HG02852 (cell line): ENCODE data around the gene NXF3.
"Not testable (repeated sequence)": the region's sequence is repeated elsewhere in the genome, so short reads cannot be mapped to it uniquely, and the experiment has no call there.

Experiments
- ATAC-seq: cut with Tn5 transposase; IDR thresholded peaks from one replicate; pipeline ENCODE4 v1.9.1; 2021; ENCODE audit warnings: mild to moderate bottlenecking, moderate library complexity; ENCODE audit not compliant: unreplicated experiment

The NXF3 gene, protein sequence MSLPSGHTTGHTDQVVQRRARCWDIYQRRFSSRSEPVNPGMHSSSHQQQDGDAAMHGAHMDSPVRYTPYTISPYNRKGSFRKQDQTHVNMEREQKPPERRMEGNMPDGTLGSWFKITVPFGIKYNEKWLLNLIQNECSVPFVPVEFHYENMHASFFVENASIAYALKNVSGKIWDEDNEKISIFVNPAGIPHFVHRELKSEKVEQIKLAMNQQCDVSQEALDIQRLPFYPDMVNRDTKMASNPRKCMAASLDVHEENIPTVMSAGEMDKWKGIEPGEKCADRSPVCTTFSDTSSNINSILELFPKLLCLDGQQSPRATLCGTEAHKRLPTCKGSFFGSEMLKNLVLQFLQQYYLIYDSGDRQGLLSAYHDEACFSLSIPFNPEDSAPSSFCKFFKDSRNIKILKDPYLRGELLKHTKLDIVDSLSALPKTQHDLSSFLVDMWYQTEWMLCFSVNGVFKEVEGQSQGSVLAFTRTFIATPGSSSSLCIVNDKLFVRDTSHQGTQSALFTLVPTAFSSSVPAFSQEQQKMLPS

DNA sequence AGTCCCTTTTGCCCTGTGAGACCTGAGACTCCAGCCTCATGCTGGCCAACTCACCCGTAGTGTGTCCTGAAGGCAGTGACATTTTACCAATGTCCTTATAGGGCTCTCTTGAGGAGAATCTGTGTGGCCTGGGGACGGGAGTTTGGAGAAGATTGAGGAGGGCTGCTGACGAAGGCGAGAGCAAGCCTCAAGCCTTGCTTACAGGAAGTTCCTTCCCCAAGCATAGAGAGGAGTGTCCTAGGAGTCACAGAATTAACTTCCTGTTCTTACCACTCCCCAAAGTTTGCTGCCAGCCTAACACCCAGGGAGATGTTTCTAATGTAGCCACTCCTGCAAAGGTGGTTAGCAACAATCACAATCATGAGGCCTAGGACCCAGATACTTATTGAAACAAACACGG lies at the start of gene NXF3:
Gene NXF3, minus strand, starts transcription at position 202 of the 400 bp plus-strand sequence. Its CDS starts 120 bp downstream, at position 82.
- no peak for ATAC-seq

DNA sequence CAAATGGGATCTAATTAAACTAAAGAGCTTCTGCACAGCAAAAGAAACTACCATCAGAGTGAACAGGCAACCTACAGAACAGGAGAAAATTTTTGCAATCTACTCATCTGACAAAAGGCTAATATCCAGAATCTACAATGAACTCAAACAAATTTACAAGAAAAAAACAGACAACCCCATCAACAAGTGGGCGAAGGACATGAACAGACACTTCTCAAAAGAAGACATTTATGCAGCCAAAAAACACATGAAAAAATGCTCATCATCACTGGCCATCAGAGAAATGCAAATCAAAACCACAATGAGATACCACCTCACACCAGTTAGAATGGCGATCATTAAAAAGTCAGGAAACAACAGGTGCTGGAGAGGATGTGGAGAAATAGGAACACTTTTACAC lies 43.6 kb upstream of the NXF3 start:
- not testable (repeated sequence) for ATAC-seq

DNA sequence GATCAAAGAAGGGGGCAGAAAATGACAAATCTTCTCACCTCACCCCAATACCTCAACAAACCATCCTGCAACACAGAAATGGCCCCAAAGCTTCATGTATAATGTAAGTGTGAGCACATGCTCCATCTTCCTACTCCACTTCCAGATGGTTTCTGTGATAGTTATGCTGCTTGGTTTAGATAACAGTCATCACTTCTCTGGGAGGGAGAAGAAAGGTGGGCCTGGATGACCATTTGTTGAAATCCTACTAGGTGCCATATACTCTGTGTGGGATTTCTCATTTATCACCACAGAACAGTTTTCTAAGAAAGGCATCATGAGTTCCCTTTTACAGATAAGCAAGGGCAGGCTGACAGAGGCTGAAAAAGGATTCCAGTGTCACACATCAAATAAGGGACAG lies 31.3 kb upstream of the NXF3 start:
- no peak for ATAC-seq

DNA sequence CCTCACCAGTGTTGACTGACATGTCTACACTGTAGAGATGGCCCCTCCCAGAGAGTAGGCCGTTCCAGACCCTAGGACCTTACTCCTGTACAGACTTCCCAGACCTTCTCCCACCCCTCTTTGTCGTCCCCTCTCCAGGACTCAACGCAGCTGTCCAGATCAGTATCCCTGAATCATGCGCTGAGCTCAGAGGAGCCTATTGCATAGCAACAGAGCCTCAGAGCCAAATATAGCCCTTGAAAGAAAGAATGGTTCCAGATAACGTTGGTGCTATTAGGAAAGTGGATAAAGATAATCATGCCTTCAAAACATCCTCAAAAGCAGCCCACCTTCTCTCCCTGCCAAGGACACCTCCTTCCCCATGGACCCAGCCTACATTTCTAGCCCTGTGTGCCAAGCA lies 27.8 kb upstream of the NXF3 start:
- no peak for ATAC-seq

DNA sequence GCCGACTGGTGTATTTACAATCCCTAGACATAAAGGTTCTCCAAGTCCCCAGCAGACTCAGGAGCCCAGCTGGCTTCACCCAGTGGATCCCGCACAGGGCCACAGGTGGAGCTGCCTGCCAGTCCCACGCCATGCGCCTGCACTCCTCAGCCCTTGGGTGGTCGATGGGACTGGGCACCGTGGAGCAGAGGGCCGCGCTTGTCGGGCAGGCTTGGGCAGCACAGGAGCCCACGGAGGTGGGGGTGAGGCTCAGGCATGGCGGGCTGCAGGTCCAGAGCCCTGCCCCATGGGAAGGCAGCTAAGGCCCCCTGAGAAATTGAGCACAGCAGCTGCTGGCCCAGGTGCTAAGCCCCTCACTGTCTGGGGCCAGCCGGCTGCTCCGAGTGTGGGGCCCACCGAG lies 24.0 kb upstream of the NXF3 start:
- ATAC-seq, result not testable (repeated sequence)

DNA sequence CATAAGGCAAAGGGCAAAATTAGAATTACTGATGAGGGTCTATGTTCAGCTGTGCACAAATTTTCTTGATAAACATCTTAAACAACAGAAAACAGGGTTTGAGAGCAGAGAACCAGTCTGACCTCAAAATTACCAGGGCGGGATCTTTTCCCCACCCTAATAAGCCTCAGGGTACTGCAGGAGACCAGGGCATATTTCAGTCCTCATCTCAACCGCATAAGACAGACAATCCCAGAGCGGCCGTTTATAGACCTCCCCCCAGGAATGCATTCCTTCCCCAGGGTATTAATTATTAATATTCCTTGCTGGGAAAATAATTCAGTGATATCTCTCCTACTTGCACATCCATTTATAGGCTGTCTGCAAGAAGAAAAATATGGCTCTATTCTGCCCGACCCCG lies 16.6 kb upstream of the NXF3 start:
- not testable (repeated sequence) for ATAC-seq

DNA sequence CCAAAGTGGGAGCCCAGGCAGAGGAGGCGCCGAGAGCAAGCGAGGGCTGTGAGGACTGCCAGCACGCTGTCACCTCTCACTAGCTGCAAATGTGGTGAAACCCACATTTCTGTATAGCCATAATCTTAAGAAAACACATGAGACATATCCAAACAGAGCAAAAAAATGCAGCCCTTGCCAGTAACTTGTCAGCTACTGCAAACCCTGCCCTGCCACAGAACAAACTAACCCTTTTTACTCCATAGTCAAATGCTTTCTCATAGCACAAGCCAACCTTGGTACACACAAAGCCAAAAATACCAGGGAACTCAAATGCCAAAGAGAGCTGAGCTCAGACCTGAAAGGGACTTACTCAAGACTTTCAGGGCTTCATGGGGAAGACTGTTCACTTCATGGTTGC lies 14.9 kb upstream of the NXF3 start:
- no peak for ATAC-seq

DNA sequence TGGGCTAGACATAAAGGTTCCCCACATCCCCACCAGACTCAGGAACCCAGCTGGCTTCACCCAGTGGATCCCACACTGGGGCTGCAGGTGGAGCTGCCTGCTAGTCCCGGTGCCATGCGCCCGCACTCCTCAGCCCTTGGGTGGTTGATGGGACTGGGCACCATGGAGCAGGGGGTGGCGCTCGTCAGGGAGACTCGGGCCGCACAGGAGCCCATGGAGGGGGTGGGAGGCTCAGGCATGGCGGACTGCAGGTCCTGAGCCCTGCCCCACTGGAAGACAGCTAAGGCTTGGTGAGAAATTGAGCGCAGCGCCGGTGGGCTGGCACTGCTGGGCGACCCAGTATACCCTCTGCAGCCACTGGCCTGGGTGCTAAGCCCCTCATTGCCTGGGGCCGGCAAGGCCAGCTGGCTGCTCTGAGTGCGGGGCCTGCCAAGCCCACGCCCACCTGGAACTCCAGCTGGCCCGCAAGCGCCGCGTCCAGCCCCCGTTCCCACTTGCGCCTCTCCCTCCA lies 14.3 kb upstream of the NXF3 start:
- ATAC-seq, result not testable (repeated sequence)

DNA sequence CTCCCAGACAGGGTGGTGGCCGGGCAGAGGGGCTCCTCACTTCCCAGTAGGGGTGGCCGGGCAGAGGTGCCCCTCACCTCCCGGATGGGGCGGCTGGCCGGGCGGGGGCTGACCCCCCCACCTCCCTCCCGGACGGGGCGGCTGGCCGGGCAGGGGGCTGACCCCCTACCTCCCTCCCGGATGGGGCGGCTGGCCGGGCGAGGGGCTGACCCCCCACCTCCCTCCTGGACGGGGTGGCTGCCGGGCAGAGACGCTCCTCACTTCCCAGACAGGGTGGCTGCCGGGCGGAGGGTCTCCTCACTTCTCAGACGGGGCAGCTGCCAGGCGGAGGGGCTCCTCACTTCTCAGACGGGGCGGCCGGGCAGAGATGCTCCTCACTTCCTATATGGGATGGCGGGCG lies 11.4 kb upstream of the NXF3 start:
- not testable (repeated sequence) for ATAC-seq

DNA sequence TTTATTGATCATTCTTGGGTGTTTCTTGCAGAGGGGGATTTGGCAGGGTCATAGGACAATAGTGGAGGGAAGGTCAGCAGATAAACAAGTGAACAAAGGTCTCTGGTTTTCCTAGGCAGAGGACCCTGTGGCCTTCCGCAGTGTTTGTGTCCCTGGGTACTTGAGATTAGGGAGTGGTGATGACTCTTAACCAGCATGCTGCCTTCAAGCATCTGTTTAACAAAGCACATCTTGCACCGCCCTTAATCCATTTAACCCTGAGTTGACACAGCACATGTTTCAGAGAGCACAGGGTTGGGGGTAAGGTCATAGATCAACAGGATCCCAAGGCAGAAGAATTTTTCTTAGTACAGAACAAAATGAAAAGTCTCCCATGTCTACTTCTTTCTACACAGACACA lies 10.9 kb upstream of the NXF3 start:
- ATAC-seq, result not testable (repeated sequence)

DNA sequence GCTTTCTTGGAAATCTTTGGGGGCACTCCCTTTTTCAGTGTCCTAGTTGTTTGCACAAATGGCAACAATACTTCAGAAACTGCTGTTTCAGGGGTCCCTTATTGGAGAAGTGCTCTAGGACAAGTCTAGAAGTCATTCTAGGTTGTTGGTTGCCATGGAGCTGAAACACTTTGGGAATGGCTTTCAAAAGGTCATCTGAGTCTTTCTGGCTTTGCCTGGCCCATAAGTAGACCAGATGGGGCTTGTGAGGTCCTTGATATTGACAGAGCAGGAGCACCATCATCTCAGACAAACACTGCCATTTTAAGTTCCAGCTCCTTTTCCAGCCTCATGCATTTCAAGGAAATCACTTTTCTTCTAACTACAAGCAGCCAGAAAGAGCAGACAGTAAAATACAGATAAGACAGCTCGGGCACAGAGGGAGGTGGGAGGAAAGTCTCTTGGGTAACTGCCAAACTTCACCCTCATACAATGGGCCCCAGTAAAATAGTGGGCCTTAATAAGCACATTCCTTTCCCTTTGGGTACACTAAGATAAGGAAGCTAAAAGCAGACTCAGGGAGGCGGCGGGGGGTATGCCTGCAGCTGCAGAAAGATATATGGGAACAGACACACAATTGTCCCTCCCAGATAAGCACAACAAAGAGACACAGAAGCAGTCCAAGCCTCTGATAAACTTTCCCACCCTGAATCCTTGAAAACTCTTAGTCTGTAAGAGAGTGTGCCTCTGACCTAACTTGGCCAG lies 8.5 kb upstream of the NXF3 start:
- no peak for ATAC-seq

DNA sequence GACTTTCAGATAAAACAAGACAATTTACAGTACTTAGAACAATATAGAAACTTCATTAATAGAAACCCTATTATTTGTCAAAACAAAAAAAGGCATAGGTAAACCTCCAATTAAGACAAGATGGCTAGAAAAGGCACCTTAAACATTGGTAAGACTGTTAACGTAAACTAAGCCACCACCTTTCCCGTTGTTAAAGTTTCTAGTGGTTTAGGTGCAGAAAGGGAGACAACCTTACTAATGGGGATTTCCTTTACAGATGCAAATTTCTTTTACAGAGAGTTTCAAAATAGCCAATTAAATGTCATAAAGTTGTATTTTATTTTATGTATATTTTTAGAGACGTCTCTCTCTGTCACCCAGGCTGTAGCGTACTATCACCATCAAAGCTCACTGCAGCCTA lies 7.5 kb upstream of the NXF3 start:
- ATAC-seq, result no peak

DNA sequence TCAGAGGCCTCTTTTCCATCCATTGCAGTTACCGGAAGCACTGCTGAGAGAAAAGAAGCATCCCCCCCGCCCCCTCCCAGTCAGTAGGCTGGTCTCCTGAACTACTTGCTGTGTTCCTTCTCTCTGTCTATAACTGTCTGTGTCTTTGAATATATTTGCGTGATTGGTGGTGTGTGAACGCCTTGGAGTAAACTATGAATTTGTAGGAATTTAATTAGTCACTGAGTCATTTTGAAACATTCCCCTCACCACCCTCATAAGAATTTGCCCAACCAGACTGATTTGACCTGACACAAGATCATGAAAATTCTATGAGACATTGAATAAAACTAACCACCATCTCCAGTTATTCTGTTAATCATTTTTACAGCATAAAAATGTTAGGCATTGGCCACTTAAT lies 6.7 kb upstream of the NXF3 start:
- ATAC-seq, result no peak

DNA sequence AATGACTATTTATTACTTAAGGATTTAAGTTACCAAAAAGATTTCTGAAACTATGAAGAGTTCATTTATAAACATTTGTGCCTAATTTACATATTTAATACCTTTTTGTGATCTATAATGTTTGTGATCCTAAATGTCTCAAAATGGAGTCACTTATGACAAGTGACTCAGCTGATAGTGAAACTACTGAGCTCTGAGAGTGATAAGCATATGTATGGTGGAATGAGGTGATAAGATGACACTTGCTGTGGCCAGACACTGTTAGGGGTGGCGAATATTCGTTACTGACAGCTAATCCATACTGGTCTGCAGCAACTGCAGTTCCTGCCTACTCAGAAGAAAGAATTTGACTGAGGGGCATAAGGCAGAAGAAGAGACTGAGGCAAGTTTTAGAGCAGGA lies 5.5 kb upstream of the NXF3 start:
- no peak for ATAC-seq

DNA sequence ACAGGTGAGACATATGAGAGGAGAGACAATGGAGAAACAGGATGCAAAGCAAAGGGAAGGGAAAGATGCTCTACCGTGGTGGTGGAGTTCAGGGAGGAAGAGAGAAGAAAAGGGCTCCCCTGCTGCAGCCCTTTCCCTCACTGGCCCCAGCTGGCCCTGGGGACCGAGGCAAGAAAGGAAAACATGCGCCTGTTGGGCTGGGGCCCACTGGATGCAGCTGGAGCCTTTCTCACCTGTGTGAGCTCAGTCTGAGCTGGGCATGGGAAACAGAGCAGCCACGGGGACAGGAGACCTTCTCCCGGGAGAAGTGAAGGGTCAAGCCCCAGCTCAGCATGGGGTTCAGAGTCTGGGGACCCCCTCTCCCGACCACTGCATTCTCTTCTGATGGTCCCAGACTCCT lies 11.9 kb downstream of the NXF3 start:
- ATAC-seq, result no peak

DNA sequence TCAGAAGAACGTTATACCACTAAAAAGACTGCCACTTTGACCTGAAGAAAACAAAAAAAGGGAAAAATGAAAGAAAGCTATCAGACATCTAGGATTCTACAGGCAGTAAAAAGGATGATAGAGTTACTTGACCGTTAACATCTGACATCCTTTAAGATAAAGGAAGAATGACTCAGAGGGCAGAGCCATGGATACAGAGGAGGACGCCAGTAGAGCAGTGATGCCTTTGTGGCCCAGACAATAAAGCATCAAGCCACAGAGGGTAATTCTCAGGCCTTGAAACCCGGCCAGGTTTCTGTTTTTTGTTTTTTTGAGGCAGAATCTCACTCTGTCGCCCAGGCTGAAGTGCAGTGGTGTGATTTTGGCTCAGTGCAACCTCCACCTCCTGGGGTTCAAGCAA lies 19.5 kb downstream of the NXF3 start:
- no peak for ATAC-seq

DNA sequence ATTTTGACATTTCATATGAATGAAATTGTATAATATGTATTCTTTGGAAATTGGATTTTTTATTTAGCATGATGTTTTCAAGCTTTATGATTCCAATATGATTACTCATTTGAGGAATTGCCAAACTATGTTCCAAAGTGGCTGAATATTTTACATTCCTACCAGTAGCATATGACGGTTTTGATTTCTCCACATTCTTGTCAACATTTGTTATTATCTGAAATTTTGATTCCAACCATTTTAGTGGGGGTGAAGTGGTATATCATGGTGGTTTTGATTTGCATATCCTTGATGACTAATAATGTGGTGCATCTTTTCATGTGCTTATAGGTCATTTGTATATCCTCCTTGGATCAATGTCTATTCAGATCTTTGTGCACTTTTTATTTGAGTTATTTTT lies 26.3 kb downstream of the NXF3 start:
- no peak for ATAC-seq

DNA sequence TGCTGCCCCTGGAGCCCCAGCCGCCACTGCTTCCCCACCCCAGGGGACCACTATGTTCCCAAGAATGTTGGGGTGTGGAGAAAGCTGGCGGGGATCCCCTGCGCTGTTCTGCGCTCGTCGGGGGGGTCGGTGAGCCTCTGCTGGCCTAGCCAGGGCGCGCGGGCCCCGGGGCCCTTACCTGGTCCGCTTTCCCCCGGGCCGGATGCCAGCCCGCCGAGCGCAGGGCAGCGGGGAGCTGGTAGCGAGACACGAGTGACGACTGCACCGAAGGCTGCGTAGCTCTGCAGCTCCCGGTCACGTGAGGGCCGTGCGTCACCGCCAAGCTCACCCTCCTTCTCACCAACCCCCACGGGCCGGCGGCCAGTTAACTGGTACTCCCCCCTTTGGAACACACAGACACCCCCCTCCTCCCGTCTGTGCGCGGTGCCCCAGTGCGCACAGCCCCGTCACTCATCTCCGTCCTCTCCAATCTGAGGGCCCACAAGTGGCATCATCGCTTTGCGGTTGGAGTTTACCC lies 29.0 kb downstream of the NXF3 start, which contains the start of gene BEX1:
Gene BEX1, minus strand, starts transcription at position 254 of the 517 bp plus-strand sequence. CDS start 897 bp downstream, outside the sequence.
- no peak for ATAC-seq

DNA sequence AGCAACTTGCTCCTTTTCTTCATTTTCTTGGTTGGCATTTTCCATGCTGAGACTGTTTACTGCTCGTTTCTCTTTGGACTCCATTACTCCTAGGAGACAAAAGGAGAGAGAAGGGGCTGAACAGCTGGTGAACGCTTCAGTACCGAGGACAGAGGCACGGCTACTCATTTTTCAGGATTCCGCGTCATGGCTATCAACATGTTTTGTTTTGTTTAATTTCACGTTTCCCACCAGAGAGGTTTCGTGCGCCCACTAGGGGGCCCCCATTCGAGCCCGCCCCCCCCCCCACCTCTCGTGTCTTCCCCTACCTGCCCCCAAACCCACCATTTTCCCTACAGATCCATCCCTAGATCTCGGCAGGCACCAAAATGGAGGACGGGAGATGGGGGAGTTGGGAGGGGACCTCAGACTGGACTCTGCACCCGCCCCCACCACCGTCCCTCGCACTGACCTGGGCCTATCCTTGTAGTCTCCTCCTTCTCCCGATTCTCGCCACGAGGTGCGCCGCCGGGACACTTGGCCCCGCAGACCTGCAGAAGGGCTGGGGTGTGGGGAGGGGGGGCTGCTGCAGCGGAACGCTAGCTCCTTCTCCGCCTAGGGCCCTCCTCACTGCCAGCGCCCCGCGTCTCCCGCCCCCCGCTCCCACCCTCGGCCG lies 29.6 kb downstream of the NXF3 start:
- ATAC-seq, result no peak

DNA sequence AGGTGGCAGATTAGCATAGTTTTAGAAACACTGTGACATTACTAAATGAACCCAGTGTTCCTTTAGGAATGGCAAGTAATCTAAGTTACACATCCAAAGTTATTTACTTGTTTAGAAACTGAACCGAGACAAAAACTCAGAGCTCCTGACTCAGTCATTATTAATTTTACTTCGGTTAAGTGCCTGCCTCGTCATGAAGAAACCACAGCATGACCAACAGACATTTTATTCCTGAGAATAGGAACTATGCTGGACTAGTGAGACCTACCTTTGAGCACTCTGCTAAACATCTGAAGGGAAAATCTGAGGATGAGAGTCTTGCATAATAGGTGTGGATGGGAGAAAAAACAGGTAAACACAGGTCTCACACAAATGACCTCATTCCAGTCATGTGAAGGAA lies 31.5 kb downstream of the NXF3 start:
- no peak for ATAC-seq

DNA sequence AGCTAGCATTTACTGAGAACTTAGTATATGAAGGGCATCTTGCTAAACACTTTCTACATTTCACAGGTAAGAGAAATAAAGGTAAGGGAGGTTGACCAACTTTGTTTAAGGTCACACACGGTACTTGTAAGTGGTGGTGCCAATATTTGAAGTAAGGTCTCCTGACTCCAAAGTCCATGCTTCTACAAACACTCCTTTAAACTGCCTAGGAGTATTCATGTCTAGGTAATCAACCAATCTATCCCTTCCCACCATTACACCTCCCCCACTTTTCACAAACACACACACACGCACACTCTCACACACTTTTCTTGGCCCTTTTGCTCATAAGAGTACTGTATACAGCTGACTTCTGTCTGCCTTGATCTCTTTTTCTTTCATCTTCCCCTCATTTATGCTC lies 36.0 kb downstream of the NXF3 start:
- no peak for ATAC-seq
